GM23338 (cell line): ENCODE data around the gene NTN3. TPM values are rescaled to one million over a fixed set of nuclear protein-coding genes. Genes with fewer than 3 reads are reported as not detected.

Experiments
- ATAC-seq: fragments of 200-7000 bp; cut with Tn5 transposase; 3 replicates; pipeline ENCODE4 v1.9.1; 2020
- DNase-seq: peaks from one replicate; pipeline ENCODE4 v3.0.0-alpha.2; 2015; ENCODE audit warnings: low spot score
- H2AFZ ChIP-seq: fragments of 200-600 bp; sonication (generic); 2 replicates; pipeline ENCODE4 v1.8.0; 2016; ENCODE audit warnings: antibody characterized with exemption, mild to moderate bottlenecking, moderate library complexity
- H3F3A ChIP-seq: fragments of 200-600 bp; sonication (generic); replicated peaks from 2 replicates; pipeline ENCODE4 v1.8.0; 2017; ENCODE audit warnings: antibody characterized with exemption, mixed run types, low read depth
- H3K27ac ChIP-seq: fragments of 200-600 bp; sonication (generic); 2 replicates; pipeline ENCODE4 v1.6.1; 2016; ENCODE audit warnings: low read depth
- H3K27me3 ChIP-seq: fragments of 200-600 bp; sonication (generic); 2 replicates; pipeline ENCODE4 v1.8.0; 2016; ENCODE audit warnings: mild to moderate bottlenecking, mixed run types, moderate library complexity; ENCODE audit not compliant: insufficient read depth
- H3K36me3 ChIP-seq: fragments of 200-600 bp; sonication (generic); 2 replicates; pipeline ENCODE4 v1.8.0; 2016; ENCODE audit warnings: mild to moderate bottlenecking; ENCODE audit not compliant: insufficient read depth
- H3K4me1 ChIP-seq: fragments of 200-600 bp; sonication (generic); 2 replicates; pipeline ENCODE4 v1.8.0; 2016; ENCODE audit warnings: mild to moderate bottlenecking, moderate library complexity; ENCODE audit not compliant: insufficient read depth
- H3K4me2 ChIP-seq: fragments of 200-600 bp; sonication (generic); 2 replicates; pipeline ENCODE4 v1.7.1; 2017; ENCODE audit warnings: mixed run types
- H3K4me3 ChIP-seq: fragments of 200-600 bp; sonication (generic); 2 replicates; pipeline ENCODE4 v1.6.1; 2016; ENCODE audit warnings: mixed run types
- H3K79me2 ChIP-seq: fragments of 200-600 bp; sonication (generic); replicated peaks from 2 replicates; pipeline ENCODE4 v1.8.0; 2017; ENCODE audit warnings: mild to moderate bottlenecking; ENCODE audit not compliant: insufficient read depth
- H3K9me2 ChIP-seq: fragments of 200-600 bp; sonication (generic); 2 replicates; pipeline ENCODE4 v1.8.0; 2017; ENCODE audit not compliant: insufficient read depth
- H4K20me1 ChIP-seq: fragments of 200-600 bp; sonication (generic); replicated peaks from 2 replicates; pipeline ENCODE4 v1.8.0; 2017; ENCODE audit warnings: mild to moderate bottlenecking; ENCODE audit not compliant: insufficient read depth
- H3K27ac Mint-ChIP-seq: 2 replicates; pipeline ENCODE4 v1.8.0; 2020; ENCODE audit warnings: inconsistent platforms, mild to moderate bottlenecking, moderate library complexity, mixed read lengths
- H3K27me3 Mint-ChIP-seq: 3 replicates; pipeline ENCODE4 v1.8.0; 2022; ENCODE audit warnings: low read depth, mild to moderate bottlenecking, moderate library complexity, mixed read lengths, inconsistent platforms; ENCODE audit not compliant: insufficient read depth, poor library complexity
- H3K36me3 Mint-ChIP-seq: 3 replicates; pipeline ENCODE4 v1.8.0; 2021; ENCODE audit warnings: low read depth, mild to moderate bottlenecking, inconsistent platforms, moderate library complexity, mixed read lengths
- H3K4me1 Mint-ChIP-seq: 3 replicates; pipeline ENCODE4 v1.8.0; 2020; ENCODE audit warnings: mild to moderate bottlenecking, inconsistent platforms, mixed read lengths
- H3K4me3 Mint-ChIP-seq: 3 replicates; pipeline ENCODE4 v1.8.0; 2021; ENCODE audit warnings: moderate library complexity, mild to moderate bottlenecking, inconsistent platforms, mixed read lengths
- H3K9me3 Mint-ChIP-seq: 3 replicates; pipeline ENCODE4 v1.8.0; 2020; ENCODE audit warnings: moderate library complexity, mild to moderate bottlenecking, inconsistent platforms, mixed read lengths
- CREB1 ChIP-seq: fragments of 250-450 bp; sonication (Bioruptor Pico); IDR thresholded peaks from 2 replicates; pipeline ENCODE4 v1.5.0; 2020; ENCODE audit warnings: low read depth, mild to moderate bottlenecking, moderate library complexity
- CTCF ChIP-seq, 2 experiments: fragments of 200-600 bp in 1 of 2; sonication (generic) in 1 of 2; conservative IDR thresholded peaks; 2 replicates each; pipeline versions ENCODE4 v1.5.1 to v1.6.1; 2016 to 2017; ENCODE audit warnings: antibody characterized with exemption in 2 of 2, low read depth in 2 of 2, mild to moderate bottlenecking in 2 of 2, moderate library complexity in 1 of 2
- ETS1 ChIP-seq: IDR thresholded peaks from 2 replicates; pipeline ENCODE4 v1.6.1; 2016; ENCODE audit warnings: antibody characterized with exemption
- EZH2 ChIP-seq: fragments of 200-600 bp; sonication (generic); IDR thresholded peaks from one replicate; pipeline ENCODE4 v1.8.0; 2017; ENCODE audit warnings: antibody characterized with exemption, mild to moderate bottlenecking, low read depth; ENCODE audit not compliant: unreplicated experiment
- EZH2phosphoT487 ChIP-seq: fragments of 200-600 bp; sonication (generic); IDR thresholded peaks from one replicate; pipeline ENCODE4 v1.8.1; 2018; ENCODE audit warnings: antibody characterized with exemption; ENCODE audit not compliant: unreplicated experiment
- ZNF114 ChIP-seq: fragments of 250-450 bp; sonication (Bioruptor Pico); IDR thresholded peaks from 2 replicates; pipeline ENCODE4 v1.5.0; 2020; ENCODE audit warnings: mild to moderate bottlenecking, moderate library complexity
- ZNF331 ChIP-seq: fragments of 250-450 bp; sonication (Bioruptor Pico); IDR thresholded peaks from 2 replicates; pipeline ENCODE4 v1.5.0; 2020; ENCODE audit warnings: low read depth, mild to moderate bottlenecking, moderate library complexity
- ZNF462 ChIP-seq: fragments of 250-450 bp; sonication (Bioruptor Pico); IDR thresholded peaks from 2 replicates; pipeline ENCODE4 v1.5.0; 2020; ENCODE audit warnings: mild to moderate bottlenecking, moderate library complexity
- polyA plus RNA-seq: library from polyadenylated mRNA; unstranded; fragments of >200 nt; fragmentation: Nextera tagmentation; extraction: Ambion mirVana; gene quantifications from 2 replicates; pipeline ENCODE4 v1.2.1, GENCODE V29; 2016
- total RNA-seq: library from RNA; depleted of rRNA; stranded (reverse); fragments of >200 nt; shearing (Covaris generic); gene quantifications from 2 replicates; pipeline ENCODE4 v1.2.3, GENCODE V29; 2014

The NTN3 gene
- total and polyA plus RNA-seq, 2 experiments from 2014 or later: 0.10 to 1.7 TPM

- TF ChIP-seq EZH2phosphoT487 (no peak), ZNF331 (CRISPR knock-in tag) (no peak), ZNF114 (no peak), CREB1 (CRISPR knock-in tag) (no peak), EZH2 (no peak), ZNF462 (CRISPR knock-in tag) (no peak)
These were observed 20.1 kb upstream of the NTN3 start (continued) for GRCh38 chr16:2450975-2451381.

GRCh38 chr16:2451851-2452320 is 19.2 kb upstream of the NTN3 start:
- H3K4me1 ChIP-seq: no peaks in the 10 kb centered on the region
- no peaks in the 10 kb centered on the region for H3K79me2 ChIP-seq
- no peaks in the 10 kb centered on the region; the same call in 1 of the 2 replicates for H4K20me1 ChIP-seq
- Mint-ChIP-seq H3K27me3 (peaks cover 17% of the 10 kb centered on the region), H3K36me3 (peaks cover 68% of the 10 kb centered on the region), H3K4me3 (no peak overlapping the region), H3K27ac (no peak overlapping the region), H3K4me1 (no peaks in the 10 kb centered on the region), H3K9me3 (no peaks in the 10 kb centered on the region)
- no peak overlapping the region for H2AFZ ChIP-seq
- TF ChIP-seq CREB1 (CRISPR knock-in tag): no peak
- TF ChIP-seq CTCF (conservative IDR thresholded peaks at IDR 0.05; ENCODE audit: low read depth in 2 of 2): no peak
- no peak for TF ChIP-seq EZH2
- no peak for TF ChIP-seq ETS1
- no peak for TF ChIP-seq ZNF331 (CRISPR knock-in tag)
- no peak overlapping the region for H3K4me3 ChIP-seq
- no peaks in the 10 kb centered on the region for H3K9me2 ChIP-seq
- H3K36me3 ChIP-seq: peaks cover 14% of the 10 kb centered on the region; the same call in 1 of the 2 replicates
- no peak overlapping the region for H3K27ac ChIP-seq
- 0 out of 2 replicates have a peak, but pooled peaks cover 8% of the 10 kb centered on the region for H3F3A ChIP-seq
- DNase-seq: no peak
- H3K4me2 ChIP-seq: no peak overlapping the region
- H3K27me3 ChIP-seq: no peaks in the 10 kb centered on the region
- ATAC-seq: no peak
